Measurements from ENCODE around the gene VAMP3.

Gene VAMP3, protein sequence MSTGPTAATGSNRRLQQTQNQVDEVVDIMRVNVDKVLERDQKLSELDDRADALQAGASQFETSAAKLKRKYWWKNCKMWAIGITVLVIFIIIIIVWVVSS

DNA sequence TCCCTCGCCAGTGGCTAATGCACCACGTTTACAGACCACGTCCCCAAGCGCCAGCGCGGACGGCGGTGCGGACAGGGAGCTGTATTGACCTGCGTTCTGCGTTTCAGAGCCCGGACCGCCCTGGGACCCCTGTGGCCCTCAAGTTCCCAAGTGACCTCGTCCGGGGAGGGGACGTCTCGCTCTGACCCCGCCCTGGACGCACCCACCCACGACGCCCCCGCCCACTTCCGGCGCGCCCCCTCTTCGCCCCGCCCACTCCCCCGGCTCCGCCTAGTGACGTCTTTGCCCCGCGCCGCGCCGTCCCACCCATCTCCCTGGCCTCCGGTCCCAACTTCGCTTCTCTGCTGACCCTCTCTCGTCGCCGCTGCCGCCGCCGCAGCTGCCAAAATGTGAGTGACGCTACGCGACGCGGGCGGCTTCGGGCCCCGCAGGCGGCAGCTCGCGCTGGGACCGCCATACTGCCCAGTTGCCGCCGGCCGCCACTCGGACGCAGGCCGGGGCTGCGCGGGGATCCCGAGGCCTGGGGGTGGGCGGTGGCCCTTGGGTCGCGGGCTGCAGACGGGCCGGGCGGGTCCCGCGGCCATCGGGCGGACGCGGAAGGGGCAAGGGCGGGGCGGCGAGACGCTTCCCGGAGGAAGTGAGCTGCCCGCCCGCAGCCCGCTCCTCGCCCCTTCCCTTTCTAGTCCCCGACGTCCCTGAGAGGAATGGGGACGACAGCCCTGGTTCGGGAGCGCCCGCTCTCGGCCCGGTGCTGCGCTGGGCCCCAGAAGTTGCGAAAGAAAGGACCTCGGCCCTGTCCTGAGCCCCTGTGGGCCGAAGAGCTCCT is at the start of gene VAMP3:
Gene VAMP3, plus strand, starts transcription at position 300 of the 826 bp plus-strand sequence. Its CDS starts 88 bp downstream, at position 388.
- DNase-seq = peak; percentile 75

DNA sequence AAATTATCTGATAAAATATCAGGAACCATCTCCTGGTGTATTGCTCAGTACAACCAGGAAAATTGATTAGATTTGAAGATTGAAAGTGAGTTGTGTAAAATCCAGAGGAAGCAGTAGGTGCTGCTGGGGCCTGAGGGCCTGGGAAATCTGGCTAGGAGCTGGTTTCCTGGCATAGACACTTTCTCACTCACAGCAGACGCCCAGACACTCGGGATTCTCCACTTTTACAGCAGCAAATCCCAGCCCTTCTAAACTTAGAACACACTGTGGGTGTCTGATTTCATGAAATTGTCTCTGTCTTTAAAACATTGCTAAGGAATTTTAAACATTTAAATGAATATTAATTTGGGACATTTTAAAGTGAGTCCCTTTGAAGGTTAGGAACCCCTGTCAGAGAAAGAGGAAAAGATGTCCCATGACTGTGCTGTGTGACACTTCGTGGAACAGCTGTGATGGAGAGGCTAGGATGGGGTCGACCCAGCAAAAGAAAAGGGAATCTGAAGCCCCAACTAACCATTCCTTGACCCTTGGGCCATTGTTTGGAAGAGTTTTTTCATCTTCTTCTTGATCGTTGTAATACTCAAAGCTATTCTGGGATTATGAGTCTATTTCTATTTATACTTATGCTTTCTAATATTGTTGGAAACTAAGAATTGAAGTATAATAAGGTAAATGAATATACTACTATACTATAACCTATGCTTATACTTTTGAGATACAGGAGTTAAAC is 49.0 kb upstream of the VAMP3 start:
- no peak for DNase-seq

DNA sequence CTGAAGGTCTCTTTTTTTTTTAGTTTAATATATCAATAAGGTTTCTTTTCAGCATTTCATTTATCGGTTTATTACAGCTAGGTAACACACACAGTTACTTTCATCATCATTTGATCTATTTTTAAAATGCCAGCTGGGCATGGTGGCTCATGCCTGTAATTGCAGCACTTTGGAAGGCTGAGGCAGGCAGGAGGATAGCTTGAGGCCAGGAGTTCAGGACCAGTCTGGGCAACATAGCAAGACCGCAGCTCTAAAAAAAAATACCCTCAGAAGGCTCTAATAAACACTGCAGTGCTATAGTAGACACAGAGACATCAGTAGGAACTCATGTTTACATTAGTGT is 48.5 kb upstream of the VAMP3 start:
- DNase-seq = no peak

DNA sequence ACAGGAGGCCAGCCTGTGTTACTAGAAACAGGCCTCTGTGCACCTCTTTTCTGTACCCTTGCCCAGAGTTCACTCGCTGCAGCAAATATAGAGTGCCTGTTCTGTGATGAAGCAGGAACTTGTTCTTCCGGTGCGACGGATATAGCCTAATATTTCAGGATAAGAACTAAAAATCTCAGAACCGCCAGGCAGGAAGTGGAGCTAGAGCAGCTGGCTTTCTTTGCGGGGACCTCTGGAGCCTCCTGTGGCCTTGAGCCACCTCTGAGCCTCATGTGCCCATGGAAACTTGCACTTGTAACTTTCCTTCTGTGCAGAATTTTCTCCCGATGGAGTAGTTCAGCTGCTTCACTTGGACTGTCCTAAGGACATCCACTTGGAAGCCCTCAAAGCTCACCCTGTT is 44.5 kb upstream of the VAMP3 start:
- DNase-seq = no peak

GRCh38 chr1:7727809-7728471 is 43.2 kb upstream of the VAMP3 start:
- DNase-seq = peak; percentile 83

- no peak for DNase-seq
Measured at GRCh38 chr1:7729761-7730160, 41.3 kb upstream of the VAMP3 start.

DNA sequence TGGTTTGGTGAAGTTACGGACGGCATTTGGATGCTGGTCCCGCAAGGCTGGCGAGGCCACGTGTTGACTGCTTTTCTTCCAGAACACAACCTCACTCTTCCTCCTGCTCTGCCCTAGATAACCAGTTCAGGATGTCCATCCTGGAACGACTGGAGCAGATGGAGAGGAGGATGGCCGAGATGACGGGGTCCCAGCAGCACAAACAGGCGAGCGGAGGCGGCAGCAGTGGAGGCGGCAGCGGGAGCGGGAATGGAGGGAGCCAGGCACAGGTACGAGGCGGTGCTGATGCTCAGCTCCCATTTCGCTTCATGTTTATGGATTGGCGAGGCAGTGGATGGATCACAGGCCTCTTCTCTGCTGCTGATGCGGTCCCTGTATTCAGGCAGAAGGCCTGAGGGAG is 38.8 kb upstream of the VAMP3 start:
- DNase-seq = no peak

DNA sequence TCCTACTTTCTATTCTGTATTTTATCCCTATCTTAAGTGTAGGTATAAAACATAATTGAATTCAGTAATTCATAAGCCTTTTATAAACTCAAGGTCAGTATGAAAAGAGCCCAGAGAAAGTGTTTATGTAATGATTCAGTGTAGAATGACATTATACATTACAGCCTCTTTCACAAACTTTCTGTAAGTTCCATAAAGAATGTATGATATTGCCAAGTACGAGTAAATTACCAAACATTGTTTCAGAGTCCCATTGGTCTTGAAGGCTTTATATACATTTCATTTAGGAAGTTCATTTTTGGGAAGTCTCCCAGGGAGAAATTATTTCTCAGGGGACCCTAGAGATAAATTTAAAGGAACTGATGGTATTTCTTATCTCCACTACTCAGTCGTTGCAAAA is 37.8 kb upstream of the VAMP3 start:
- DNase-seq = no peak

DNA sequence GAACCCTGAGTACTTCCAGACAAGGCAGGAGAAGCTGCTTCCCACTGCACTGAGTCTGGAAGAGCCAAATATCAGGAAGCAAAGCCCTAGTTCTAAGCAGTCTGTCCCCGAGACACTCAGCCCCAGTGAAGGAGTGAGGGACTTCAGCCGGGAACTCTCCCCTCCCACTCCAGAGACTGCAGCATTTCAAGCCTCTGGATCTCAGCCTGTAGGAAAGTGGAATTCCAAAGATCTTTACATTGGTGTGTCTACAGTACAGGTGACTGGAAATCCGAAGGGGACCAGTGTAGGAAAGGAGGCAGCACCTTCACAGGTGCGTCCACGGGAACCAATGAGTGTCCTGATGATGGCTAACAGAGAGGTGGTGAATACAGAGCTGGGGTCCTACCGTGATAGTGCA is 33.1 kb upstream of the VAMP3 start:
- no peak for DNase-seq

DNA sequence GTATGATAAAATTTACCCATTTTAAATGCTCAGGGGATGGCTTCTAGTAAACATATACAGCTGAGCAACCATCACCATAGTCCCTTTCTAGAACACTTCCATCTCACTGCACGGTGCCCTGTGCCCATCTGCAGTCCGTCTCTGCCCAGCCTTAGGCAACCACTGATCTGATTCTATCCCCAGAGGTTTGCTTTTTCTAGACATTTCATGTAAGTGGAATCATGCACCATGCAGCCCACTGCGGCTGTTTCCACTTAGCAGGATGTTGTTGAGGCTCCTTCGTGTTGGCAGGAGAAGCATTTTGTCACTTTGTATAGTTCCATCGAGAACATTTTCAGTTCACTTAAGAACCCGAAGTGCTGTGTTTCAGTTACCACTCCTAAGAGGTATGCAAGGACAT is 27.8 kb upstream of the VAMP3 start:
- no peak for DNase-seq

GRCh38 chr1:7744882-7745281 is 26.2 kb upstream of the VAMP3 start:
- no peak for DNase-seq

GRCh38 chr1:7745783-7746182 is 25.3 kb upstream of the VAMP3 start:
- DNase-seq = no peak

- DNase-seq = no peak
Measured at GRCh38 chr1:7747605-7748004, 23.5 kb upstream of the VAMP3 start.

- no peak for DNase-seq
Measured at GRCh38 chr1:7749126-7749525, 22.0 kb upstream of the VAMP3 start.

GRCh38 chr1:7751174-7751573 is 19.9 kb upstream of the VAMP3 start:
- DNase-seq = no peak

DNA sequence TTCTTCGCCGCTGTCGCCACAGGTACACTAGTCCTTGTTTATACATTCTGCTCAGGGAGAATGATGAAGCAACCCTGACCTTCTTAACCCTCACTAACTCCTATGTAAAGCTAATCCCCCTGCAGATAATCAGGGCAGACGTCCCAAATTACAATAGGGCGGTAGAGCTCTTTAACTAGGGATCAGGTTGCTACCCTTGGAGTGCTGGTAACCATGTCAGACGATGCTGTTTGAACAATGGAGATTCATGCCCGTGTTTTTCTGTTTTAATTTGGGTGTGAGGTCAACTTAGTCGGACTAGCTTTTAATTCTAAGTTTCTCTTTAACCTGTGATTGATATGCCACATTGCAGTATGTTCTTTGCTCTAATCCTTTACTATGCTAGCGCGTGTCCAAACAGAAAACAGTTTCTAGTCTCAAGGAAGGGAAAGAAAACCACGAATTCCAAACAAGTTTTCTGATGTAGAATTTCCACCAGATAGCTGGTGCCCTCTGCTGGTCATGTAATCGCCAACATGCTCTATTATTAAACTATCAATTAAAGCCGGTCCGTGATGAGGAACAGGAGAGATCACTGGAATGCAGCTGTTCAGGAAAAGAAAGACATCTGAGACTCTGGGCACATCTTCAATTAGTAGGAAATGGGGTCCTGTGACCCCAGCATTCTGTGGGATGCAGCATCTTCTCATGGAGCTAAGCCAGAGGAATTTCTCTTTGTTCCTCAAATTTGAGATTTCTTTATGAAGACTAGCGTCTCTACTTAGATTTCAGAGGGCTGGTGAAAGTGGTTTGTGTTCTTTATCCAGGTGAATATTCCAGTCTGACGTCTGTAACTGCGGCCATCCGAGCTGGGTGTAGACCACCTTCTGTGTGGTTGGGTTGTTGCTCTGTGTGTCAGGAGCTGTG is 18.3 kb upstream of the VAMP3 start:
- DNase-seq = peak; percentile 73

- no peak for DNase-seq
Measured at GRCh38 chr1:7753641-7754040, 17.5 kb upstream of the VAMP3 start.

DNA sequence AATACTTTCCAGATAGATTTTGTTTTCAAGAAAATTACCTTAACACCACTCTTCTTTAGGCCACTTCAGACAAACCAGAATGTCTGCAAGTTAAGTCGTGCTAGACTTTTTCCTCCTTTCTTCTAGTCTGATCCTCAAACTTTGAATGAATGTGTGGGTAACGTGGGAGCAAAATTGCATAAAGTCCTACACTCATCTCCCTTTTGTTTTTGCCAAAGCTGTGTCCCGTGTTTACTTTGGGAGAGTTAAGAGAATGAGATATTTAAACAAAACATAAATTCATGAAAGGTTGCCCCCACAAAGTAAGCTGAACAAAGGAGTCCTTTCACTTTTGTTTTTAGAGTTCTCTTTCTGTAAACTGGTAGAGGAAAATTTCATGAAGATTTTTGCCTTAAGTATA is 16.9 kb upstream of the VAMP3 start:
- no peak for DNase-seq

- DNase-seq = no peak
Measured at GRCh38 chr1:7755448-7755847, 15.6 kb upstream of the VAMP3 start.

GRCh38 chr1:7760245-7760644 is 10.9 kb upstream of the VAMP3 start:
- no peak for DNase-seq

GRCh38 chr1:7761103-7761502 is 10.0 kb upstream of the VAMP3 start:
- DNase-seq = no peak

DNA sequence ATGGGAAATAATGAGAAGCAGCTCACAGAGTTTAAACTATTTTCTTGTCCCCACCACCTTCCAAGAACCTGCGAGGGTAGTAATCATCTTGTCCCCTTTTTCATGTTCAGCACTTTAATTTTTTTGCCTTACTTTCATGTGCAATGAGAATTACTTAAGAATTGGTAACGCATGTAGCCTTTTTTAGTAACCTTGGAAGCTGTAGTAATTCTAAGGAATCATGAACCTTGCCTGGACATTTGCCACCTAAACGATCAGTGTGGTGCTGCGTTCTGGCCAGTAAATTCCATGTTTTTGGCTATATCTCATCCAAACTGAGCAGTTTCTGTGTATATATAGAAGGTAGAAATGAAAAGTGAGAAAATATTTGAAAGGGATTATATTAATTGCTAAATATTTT is 3.9 kb upstream of the VAMP3 start:
- DNase-seq = no peak

GRCh38 chr1:7768583-7768982 is 2.5 kb upstream of the VAMP3 start:
- no peak for DNase-seq

All from DMS79 treated with DMSO at 0.1 percent for 48 hours (cell line).